ENCODE measurements around the gene BTK. TPM values are rescaled to one million over a fixed set of nuclear protein-coding genes. Genes with fewer than 3 reads are reported as not detected.
"Not testable (repeated sequence)": the region's sequence is repeated elsewhere in the genome, so short reads cannot be mapped to it uniquely, and the experiment has no call there.

BTK gene
- total and polyA plus RNA-seq, 2 experiments from 2014 or later, result not detected

DNA sequence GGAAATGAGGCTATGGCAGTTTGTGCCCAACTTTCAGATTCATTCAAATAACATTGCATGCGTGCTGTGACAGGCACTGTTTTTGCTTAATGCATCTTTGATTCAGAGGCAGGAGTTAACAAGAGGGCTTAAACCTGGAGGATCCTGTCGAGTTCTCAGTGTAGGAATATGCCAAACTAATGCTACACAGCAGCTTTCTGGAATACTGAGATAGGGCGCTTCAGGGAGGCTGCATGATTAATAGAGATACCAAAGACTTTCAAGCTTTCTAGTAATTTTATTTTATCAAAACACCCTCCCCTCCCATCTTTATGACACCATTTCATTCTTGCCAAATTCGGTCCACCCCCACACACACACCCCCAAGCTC is 36.8 kb downstream of the BTK start:
- H3K9ac ChIP-seq, result peak overlapping the region; percentile 90
- H3K9me2 ChIP-seq (ENCODE audit: insufficient read depth), result no peaks in the 10 kb centered on the region
- H3K9me3 ChIP-seq (ENCODE audit: low read depth), result no peaks in the 10 kb centered on the region
- no peak for DNase-seq
- H3K27ac ChIP-seq, result peak overlapping the region; percentile 94; the same call in 1 of the 2 replicates
- peaks cover 40% of the 10 kb centered on the region for H3K79me2 ChIP-seq (ENCODE audit: insufficient read depth)
- H3F3A ChIP-seq (ENCODE audit: insufficient read depth), result peaks cover 15% of the 10 kb centered on the region; the same call in 1 of the 2 replicates
- peak overlapping the region; percentile 94 for H3K4me2 ChIP-seq (ENCODE audit: unreplicated experiment)
- WGBS, 2 experiments (ENCODE audit: low coverage in 1 of 2, low lambda C conversion rate in 2 of 2, missing lambda C conversion rate in 2 of 2), result 26% methylated on average over 4 of the region's 4 CpGs
- H4K20me1 ChIP-seq (ENCODE audit: insufficient read depth), result no peaks in the 10 kb centered on the region
- TF ChIP-seq EZH2 (IDR thresholded peaks at IDR 0.05; ENCODE audit: insufficient read depth, poor library complexity, severe bottlenecking) (no peak), EZH2phosphoT487 (IDR thresholded peaks at IDR 0.05; ENCODE audit: insufficient read depth, low read depth) (no peak)
- in situ Hi-C loops (cut with MboI), result no loop called here
- H2AFZ ChIP-seq, result peak overlapping the region; percentile 95
- peak overlapping the region; percentile 99 for H3K4me3 ChIP-seq
- no peaks in the 10 kb centered on the region for H3K36me3 ChIP-seq (ENCODE audit: low read depth)
- H3K4me1 ChIP-seq (ENCODE audit: insufficient read depth), result no peaks in the 10 kb centered on the region; the same call in 1 of the 2 replicates
- H3K27me3 ChIP-seq (replicated peaks; ENCODE audit: insufficient read depth), result no peaks in the 10 kb centered on the region

DNA sequence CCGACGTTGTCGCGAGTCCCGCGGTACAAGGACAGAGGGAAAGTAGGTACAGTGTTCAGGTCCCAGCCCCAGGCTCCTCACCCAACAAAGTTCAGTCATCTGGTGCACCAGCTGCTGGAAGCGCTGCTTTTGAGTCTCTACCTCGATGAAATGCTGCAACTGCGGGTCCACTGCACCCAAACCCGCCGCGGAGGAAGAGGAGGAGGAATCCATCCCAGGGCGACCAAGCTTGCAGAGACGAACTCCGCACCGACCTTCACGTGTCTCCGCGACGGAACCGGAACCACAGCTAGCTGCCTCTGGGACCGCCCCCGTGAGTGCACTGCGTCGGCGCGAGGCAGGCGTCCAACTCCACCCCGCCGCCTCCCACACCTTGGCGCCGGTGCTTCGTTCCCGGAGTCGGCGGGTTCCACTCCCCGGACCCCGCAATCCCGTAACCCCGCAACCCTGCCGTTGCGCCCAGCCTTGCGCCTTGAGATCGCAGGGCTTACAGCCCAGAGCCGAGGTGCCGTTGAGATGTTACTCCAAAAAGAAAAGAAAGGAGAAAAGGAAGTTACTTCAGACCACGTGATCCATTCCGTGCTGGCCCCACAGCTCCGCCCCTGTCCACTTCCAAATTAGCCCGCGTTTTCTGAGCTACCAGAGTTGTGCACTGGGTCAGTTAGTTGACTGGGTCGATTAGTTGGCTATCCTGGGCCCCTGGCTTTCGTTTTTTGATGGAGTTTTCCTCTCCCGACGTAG is 37.4 kb downstream of the BTK start, which contains the start of gene TIMM8A:
TSS of gene TIMM8A (minus strand) at position 291 of the 741 bp plus-strand sequence. CDS start at position 213, 78 bp downstream.
- Histone ChIP-seq H3K4me2 (ENCODE audit: unreplicated experiment) (peak within 1 kb of the TSS; percentile 94), H3K4me3 (peak within 1 kb of the TSS; percentile 99), H3K27me3 (replicated peaks; ENCODE audit: insufficient read depth) (no peaks in the 10 kb centered on the region), H3K9me2 (ENCODE audit: insufficient read depth) (no peaks in the 10 kb centered on the region), H2AFZ (peak within 1 kb of the TSS; percentile 95), H3K4me1 (ENCODE audit: insufficient read depth) (no peaks in the 10 kb centered on the region; the same call in 1 of the 2 replicates), H3K27ac (peak within 1 kb of the TSS; percentile 94), H4K20me1 (ENCODE audit: insufficient read depth) (no peaks in the 10 kb centered on the region), H3K9ac (peak within 1 kb of the TSS; percentile 90), H3K36me3 (ENCODE audit: low read depth) (no peaks in the 10 kb centered on the region), H3F3A (ENCODE audit: insufficient read depth) (peaks cover 15% of the 10 kb centered on the region; the same call in 1 of the 2 replicates), H3K79me2 (ENCODE audit: insufficient read depth) (peaks cover 46% of the 10 kb centered on the region), H3K9me3 (ENCODE audit: low read depth) (no peaks in the 10 kb centered on the region)
- in situ Hi-C loops (cut with MboI), result no loop called here
- WGBS, 2 experiments (ENCODE audit: low coverage in 1 of 2, low lambda C conversion rate in 2 of 2, missing lambda C conversion rate in 2 of 2), result 0 to 3% methylated on average over 28 to 36 of the region's 55 CpGs
- TF ChIP-seq EZH2phosphoT487 (IDR thresholded peaks at IDR 0.05; ENCODE audit: insufficient read depth, low read depth) (no peak), EZH2 (IDR thresholded peaks at IDR 0.05; ENCODE audit: insufficient read depth, poor library complexity, severe bottlenecking) (no peak)
- peak; percentile 89 for DNase-seq

DNA sequence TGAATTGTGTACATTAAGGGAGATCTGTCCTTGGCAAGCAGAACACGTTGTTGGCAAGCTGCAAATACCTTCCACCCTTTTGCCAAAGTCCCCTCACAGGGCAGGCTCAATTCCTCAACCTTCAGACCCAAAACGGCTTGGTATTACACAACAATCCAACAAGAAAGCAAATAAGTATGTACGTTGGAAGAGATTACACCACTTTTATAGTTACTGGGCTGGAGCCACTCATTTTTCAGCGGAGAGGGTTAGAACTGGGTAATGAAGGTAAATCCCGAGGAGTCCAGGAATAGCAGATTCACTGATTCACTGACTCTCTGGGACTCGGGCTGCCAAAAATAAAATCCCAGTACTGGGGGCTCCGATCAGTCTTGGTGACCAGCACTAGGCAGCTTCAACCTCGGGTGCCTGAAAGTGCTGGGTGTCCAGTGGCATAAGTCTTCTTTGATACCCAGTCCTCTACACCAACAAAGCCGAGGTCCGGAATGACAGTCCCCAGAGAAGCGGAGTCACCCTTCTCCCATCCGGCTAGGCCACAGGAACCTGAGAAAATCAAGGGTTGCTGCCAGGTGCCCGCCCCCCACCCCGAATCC is 38.0 kb downstream of the BTK start:
- H3K9me2 ChIP-seq (ENCODE audit: insufficient read depth), result no peaks in the 10 kb centered on the region
- in situ Hi-C loops (cut with MboI), result no loop called here

DNA sequence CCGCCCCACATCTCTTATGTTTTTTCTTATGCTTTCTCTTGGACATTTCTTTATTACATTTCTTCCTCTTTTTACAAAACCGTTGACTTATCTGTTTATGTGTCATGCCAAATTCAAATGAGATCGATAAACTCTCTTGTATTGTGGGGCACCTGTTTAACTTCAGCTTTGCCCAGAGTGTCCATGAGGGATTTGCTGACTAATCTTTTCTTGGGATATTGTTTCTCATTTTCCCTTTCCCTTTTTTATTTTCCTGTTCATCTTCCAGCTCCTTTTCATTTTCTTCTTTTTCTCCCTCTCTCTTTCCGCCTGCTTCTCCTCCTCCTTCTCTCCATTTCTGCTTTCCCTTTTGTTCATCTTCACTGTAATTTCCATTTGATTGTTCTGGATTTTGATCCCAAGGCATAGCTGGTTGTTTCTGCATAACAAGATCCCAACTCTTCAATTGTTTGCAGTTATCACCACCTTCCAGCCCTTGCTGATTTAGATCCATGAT is 48.2 kb downstream of the BTK start:
- Histone ChIP-seq H3K27ac (no peak overlapping the region), H3K79me2 (ENCODE audit: insufficient read depth) (no peaks in the 10 kb centered on the region), H3K4me2 (ENCODE audit: unreplicated experiment) (no peak overlapping the region), H2AFZ (no peak overlapping the region), H3K9ac (no peak overlapping the region), H3K9me3 (ENCODE audit: low read depth) (no peaks in the 10 kb centered on the region), H3K4me1 (ENCODE audit: insufficient read depth) (no peaks in the 10 kb centered on the region), H3K36me3 (ENCODE audit: low read depth) (no peaks in the 10 kb centered on the region), H4K20me1 (ENCODE audit: insufficient read depth) (no peaks in the 10 kb centered on the region), H3F3A (ENCODE audit: insufficient read depth) (no peaks in the 10 kb centered on the region), H3K27me3 (replicated peaks; ENCODE audit: insufficient read depth) (no peaks in the 10 kb centered on the region), H3K9me2 (ENCODE audit: insufficient read depth) (no peaks in the 10 kb centered on the region), H3K4me3 (no peak overlapping the region)
- in situ Hi-C loops (cut with MboI), result no loop called here
- TF ChIP-seq EZH2 (IDR thresholded peaks at IDR 0.05; ENCODE audit: insufficient read depth, poor library complexity, severe bottlenecking), result no peak
- TF ChIP-seq EZH2phosphoT487 (IDR thresholded peaks at IDR 0.05; ENCODE audit: insufficient read depth, low read depth), result no peak
- DNase-seq, result no peak
- 84 to 98% methylated on average over 4 of the region's 4 CpGs for WGBS, 2 experiments (ENCODE audit: low coverage in 1 of 2, low lambda C conversion rate in 2 of 2, missing lambda C conversion rate in 2 of 2)

More for the DNA sequence above, 38.0 kb downstream of the BTK start:
- Histone ChIP-seq H3K27ac (peak overlapping the region; percentile 94), H3K36me3 (ENCODE audit: low read depth) (no peaks in the 10 kb centered on the region), H3K4me2 (ENCODE audit: unreplicated experiment) (peak overlapping the region; percentile 94), H3K4me3 (peak overlapping the region; percentile 99), H3K79me2 (ENCODE audit: insufficient read depth) (peaks cover 47% of the 10 kb centered on the region), H3K4me1 (ENCODE audit: insufficient read depth) (no peaks in the 10 kb centered on the region; the same call in 1 of the 2 replicates), H3K9ac (peak overlapping the region; percentile 90), H3K27me3 (replicated peaks; ENCODE audit: insufficient read depth) (no peaks in the 10 kb centered on the region), H3K9me3 (ENCODE audit: low read depth) (no peaks in the 10 kb centered on the region), H4K20me1 (ENCODE audit: insufficient read depth) (no peaks in the 10 kb centered on the region), H2AFZ (peak overlapping the region; percentile 95), H3F3A (ENCODE audit: insufficient read depth) (peaks cover 15% of the 10 kb centered on the region; the same call in 1 of the 2 replicates)
- DNase-seq, result peak; percentile 59
- WGBS, 2 experiments (ENCODE audit: low coverage in 1 of 2, low lambda C conversion rate in 2 of 2, missing lambda C conversion rate in 2 of 2), result 0% methylated on average over 8 to 14 of the region's 14 CpGs
- TF ChIP-seq EZH2phosphoT487 (IDR thresholded peaks at IDR 0.05; ENCODE audit: insufficient read depth, low read depth) (no peak), EZH2 (IDR thresholded peaks at IDR 0.05; ENCODE audit: insufficient read depth, poor library complexity, severe bottlenecking) (no peak)

GRCh38 chrX:101334310-101334709 is 51.7 kb downstream of the BTK start:
- not testable (repeated sequence) for H3K27me3 ChIP-seq (replicated peaks; ENCODE audit: insufficient read depth)

GRCh38 chrX:101326600-101326999 is 59.4 kb downstream of the BTK start:
- H3K4me3 ChIP-seq; H3K9ac ChIP-seq; H3K4me2 ChIP-seq (ENCODE audit: unreplicated experiment); in situ Hi-C loops (cut with MboI); H3K27me3 ChIP-seq (replicated peaks; ENCODE audit: insufficient read depth); H2AFZ ChIP-seq; H3K9me3 ChIP-seq (ENCODE audit: low read depth); H3K27ac ChIP-seq; H3K9me2 ChIP-seq (ENCODE audit: insufficient read depth); H3K36me3 ChIP-seq (ENCODE audit: low read depth); H3K4me1 ChIP-seq (ENCODE audit: insufficient read depth); H3K79me2 ChIP-seq (ENCODE audit: insufficient read depth); H3F3A ChIP-seq (ENCODE audit: insufficient read depth); DNase-seq; H4K20me1 ChIP-seq (ENCODE audit: insufficient read depth): not testable (repeated sequence)
- WGBS, 2 experiments (ENCODE audit: low coverage in 1 of 2, low lambda C conversion rate in 2 of 2, missing lambda C conversion rate in 2 of 2), result 74% methylated on average over 3 of the region's 3 CpGs; no CpG with 5 or more reads in 1 of the 2 experiments

More at GRCh38 chrX:101334310-101334709, 51.7 kb downstream of the BTK start:
- H3K9ac ChIP-seq; H3K4me2 ChIP-seq (ENCODE audit: unreplicated experiment); H3K79me2 ChIP-seq (ENCODE audit: insufficient read depth); H2AFZ ChIP-seq; H3K27ac ChIP-seq; H3F3A ChIP-seq (ENCODE audit: insufficient read depth); H3K9me3 ChIP-seq (ENCODE audit: low read depth); DNase-seq; H3K4me1 ChIP-seq (ENCODE audit: insufficient read depth); H3K4me3 ChIP-seq; in situ Hi-C loops (cut with MboI); H4K20me1 ChIP-seq (ENCODE audit: insufficient read depth); H3K36me3 ChIP-seq (ENCODE audit: low read depth); H3K9me2 ChIP-seq (ENCODE audit: insufficient read depth): not testable (repeated sequence)
- WGBS, 2 experiments (ENCODE audit: low coverage in 1 of 2, low lambda C conversion rate in 2 of 2, missing lambda C conversion rate in 2 of 2), result 70 to 73% methylated on average over 7 of the region's 7 CpGs
